HCT116 (cell line): Measurements from ENCODE around the gene TSPAN11. TPM values are rescaled to one million over a fixed set of nuclear protein-coding genes. Genes with fewer than 3 reads are reported as not detected.

Source experiments
- ATAC-seq: fragments of 200-7000 bp; cut with Tn5 transposase; 2 replicates; pipeline ENCODE4 v1.9.1; 2020; ENCODE audit warnings: mild to moderate bottlenecking, moderate library complexity
- BruUV-seq: library from RNA; stranded (reverse); fragments of 400-500 nt; replicated peaks from 2 replicates; lab custom pipeline; 2021; lab: Mats Ljungman, UMichigan
- CTCF ChIA-PET: fragments of 300-600 bp; sonication (Branson Sonifier 250); formaldehyde crosslinking; loops from one replicate; lab custom pipeline; 2021; ENCODE audit warnings: antibody characterized with exemption; lab: Charles Lee
- POLR2A ChIA-PET: fragments of 300-600, 350-600 bp; sonication (Branson Sonifier 250); formaldehyde crosslinking; loops from one replicate; lab custom pipeline; 2021; ENCODE audit warnings: antibody characterized with exemption; lab: Charles Lee
- RAD21 ChIA-PET, 2 experiments: fragments of 300-600 bp; sonication (Branson Sonifier 250); formaldehyde crosslinking; loops; one replicate each; lab custom pipeline; 2023; ENCODE audit warnings: low total read pairs in 2 of 2; ENCODE audit not compliant: uncharacterized antibody in 2 of 2, unreplicated experiment in 2 of 2, low non-redundant PET in 1 of 2; lab: Charles Lee
- DNase-seq: peaks from one replicate; pipeline ENCODE4 v3.0.0-alpha.2; 2010; ENCODE audit warnings: low read depth, low spot score
- H2AFZ ChIP-seq: fragments of 200-600 bp; shearing (Covaris generic), sonication (generic); 2 replicates; pipeline ENCODE4 v1.6.1; 2017; ENCODE audit warnings: low read depth, mixed run types, mixed read lengths, antibody characterized with exemption, low read length; ENCODE audit not compliant: poor library complexity, severe bottlenecking
- H3K27ac ChIP-seq: 2 replicates; pipeline ENCODE4 v1.5.1; 2012; ENCODE audit warnings: low read depth, low read length
- H3K27me3 ChIP-seq: fragments of 200-600 bp; sonication (generic); 2 replicates; pipeline ENCODE4 v1.6.1; 2016; ENCODE audit warnings: mixed run types, low read length, mixed read lengths; ENCODE audit not compliant: insufficient read depth
- H3K36me3 ChIP-seq, 2 experiments: fragments of 200-500 bp in 1 of 2; fragments of 200-600 bp in 1 of 2; sonication (Bioruptor generic) in 1 of 2; sonication (generic) in 1 of 2; 2 replicates each; pipeline versions ENCODE4 v1.5.1 to v1.6.1; 2014 to 2016; ENCODE audit warnings: low read length in 2 of 2, inconsistent platforms in 1 of 2, mixed read lengths in 1 of 2, mixed run types in 1 of 2; ENCODE audit not compliant: insufficient read depth in 2 of 2, control insufficient read depth in 1 of 2
- H3K4me1 ChIP-seq, 2 experiments: fragments of 200-600 bp in 1 of 2; sonication (generic) in 1 of 2; 2 replicates each; pipeline versions ENCODE4 v1.5.1 to v1.6.1; 2012 to 2017; ENCODE audit warnings: low read length in 2 of 2, inconsistent platforms in 1 of 2, mild to moderate bottlenecking in 1 of 2, mixed read lengths in 1 of 2, mixed run types in 1 of 2, moderate library complexity in 1 of 2; ENCODE audit not compliant: insufficient read depth in 2 of 2, control insufficient read depth in 1 of 2
- H3K4me2 ChIP-seq: fragments of 200-600 bp; sonication (generic); 2 replicates; pipeline ENCODE4 v1.6.1; 2017; ENCODE audit warnings: mixed run types, low read length, mixed read lengths
- H3K4me3 ChIP-seq, 2 experiments: fragments of 200-600 bp in 1 of 2; sonication (generic) in 1 of 2; replicated peaks in 1 of 2; 2 replicates each; pipeline ENCODE4 v1.5.1; 2011 to 2016; ENCODE audit warnings: low read length in 2 of 2, control low read depth in 1 of 2, low read depth in 1 of 2, mild to moderate bottlenecking in 1 of 2, mixed read lengths in 1 of 2, mixed run types in 1 of 2
- H3K79me2 ChIP-seq: fragments of 200-600 bp; sonication (generic); 2 replicates; pipeline ENCODE4 v1.6.1; 2017; ENCODE audit warnings: mild to moderate bottlenecking, mixed run types, low read length, moderate library complexity, mixed read lengths; ENCODE audit not compliant: insufficient read depth
- H3K9ac ChIP-seq: fragments of 200-600 bp; sonication (generic); 2 replicates; pipeline ENCODE4 v1.6.1; 2016; ENCODE audit warnings: low read length, mixed read lengths
- H3K9me2 ChIP-seq: fragments of 200-600 bp; sonication (generic), shearing (Covaris generic); 2 replicates; pipeline ENCODE4 v1.6.1; 2017; ENCODE audit warnings: mixed run types, mild to moderate bottlenecking, moderate library complexity; ENCODE audit not compliant: insufficient read depth
- H3K9me3 ChIP-seq, 2 experiments: fragments of 200-500 bp in 1 of 2; fragments of 200-600 bp in 1 of 2; sonication (Bioruptor generic) in 1 of 2; sonication (generic) in 1 of 2; 2 replicates each; pipeline ENCODE4 v1.6.1; 2014 to 2017; ENCODE audit warnings: low read length in 2 of 2, mixed read lengths in 2 of 2, inconsistent platforms in 1 of 2, low read depth in 1 of 2, mild to moderate bottlenecking in 1 of 2, mixed run types in 1 of 2, moderate library complexity in 1 of 2; ENCODE audit not compliant: control insufficient read depth in 1 of 2, insufficient read depth in 1 of 2
- H4K20me1 ChIP-seq: fragments of 200-600 bp; sonication (generic), shearing (Covaris generic); 2 replicates; pipeline ENCODE4 v1.6.1; 2017; ENCODE audit warnings: mixed run types, mild to moderate bottlenecking, moderate library complexity; ENCODE audit not compliant: insufficient read depth
- ATF3 ChIP-seq: IDR thresholded peaks from 2 replicates; pipeline ENCODE4 v1.6.1; 2012
- EZH2phosphoT487 ChIP-seq: fragments of 200-600 bp; IDR thresholded peaks from 2 replicates; pipeline ENCODE4 v1.6.1; 2018; ENCODE audit warnings: antibody characterized with exemption, borderline replicate concordance
- FOSL1 ChIP-seq: IDR thresholded peaks from 2 replicates; pipeline ENCODE4 v1.6.1; 2012; ENCODE audit warnings: low read depth
- JUND ChIP-seq: IDR thresholded peaks from 2 replicates; pipeline ENCODE4 v1.6.1; 2012
- REST ChIP-seq: IDR thresholded peaks from 2 replicates; pipeline ENCODE4 v1.6.1; 2012; ENCODE audit warnings: low read depth
- SP1 ChIP-seq: IDR thresholded peaks from 2 replicates; pipeline ENCODE4 v1.6.1; 2012; ENCODE audit warnings: low read depth
- TCF7L2 ChIP-seq: IDR thresholded peaks from 2 replicates; pipeline ENCODE4 v1.7.0; 2011; ENCODE audit warnings: borderline replicate concordance, inconsistent platforms; ENCODE audit not compliant: insufficient read depth, insufficient read length; ENCODE audit errors: extremely low read depth
- intact Hi-C: fragments of 100-400 bp; cut with micrococcal nuclease; formaldehyde crosslinking; loops from 2 replicates; pipeline ENCODE4 v1.10.0; 2022
- total RNA-seq: library from RNA; stranded (reverse); gene quantifications from one replicate; pipeline ENCODE4 v1.2.1, GENCODE V29; 2021; ENCODE audit not compliant: unreplicated experiment

Gene TSPAN11
- total RNA-seq, 1 experiment from 2014 or later, result not detected

DNA sequence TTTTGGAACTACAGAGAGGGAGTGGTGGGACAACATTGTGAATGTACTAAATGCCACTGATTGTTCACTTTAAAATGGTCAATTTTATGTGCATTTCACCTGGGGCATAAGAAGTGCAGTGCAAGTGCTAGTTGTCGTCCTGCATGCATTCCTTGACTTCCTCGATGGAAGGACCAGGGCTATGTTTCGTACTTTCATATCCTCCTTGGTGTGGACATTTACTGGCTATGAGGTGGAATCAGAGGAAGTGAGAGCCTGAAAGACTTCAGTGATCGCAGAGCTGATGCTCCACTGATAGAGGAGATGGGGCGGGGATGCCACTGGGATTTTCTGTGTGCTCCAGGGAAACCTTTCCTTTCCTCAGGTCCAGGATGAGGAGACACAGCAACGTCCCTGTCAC, 93.0 kb downstream of the TSPAN11 start (continued):
- no peak for TF ChIP-seq REST
- no peak for TF ChIP-seq TCF7L2
- TF ChIP-seq ATF3, result no peak
- no peak for TF ChIP-seq SP1
- no peak for TF ChIP-seq EZH2phosphoT487
- TF ChIP-seq FOSL1, result no peak

- POLR2A ChIA-PET, result no interaction called here
- Histone ChIP-seq H3K27ac (no peak overlapping the region), H3K9me2 (no peaks in the 10 kb centered on the region), H3K9me3 (no peaks in the 10 kb centered on the region), H3K27me3 (no peaks in the 10 kb centered on the region), H2AFZ (no peak overlapping the region), H3K4me2 (no peak overlapping the region), H3K36me3 (no peaks in the 10 kb centered on the region), H3K9ac (no peak overlapping the region), H3K4me1 (no peaks in the 10 kb centered on the region), H4K20me1 (no peaks in the 10 kb centered on the region), H3K4me3 (no peak overlapping the region), H3K79me2 (no peaks in the 10 kb centered on the region)
- RAD21 ChIA-PET, result no interaction called here
- ATAC-seq (no peak), DNase-seq (no peak)
- TF ChIP-seq ATF3 (no peak), JUND (no peak)
- no TSS peak for BruUV-seq
- intact Hi-C loops, result no loop called here
- CTCF ChIA-PET, result no interaction called here
These were observed 93.4 kb downstream of the TSPAN11 start for GRCh38 chr12:31019976-31020375.
